Adrenal gland (tissue), 12 donors: Measurements from ENCODE around the gene CCKAR. TPM values are rescaled to one million over a fixed set of nuclear protein-coding genes. Genes with fewer than 3 reads are reported as not detected.

ENCODE experiments used
- DNase-seq, 7 donors: peaks; one replicate each; pipeline ENCODE4 v3.0.0-alpha.2; 2019 to 2020
- H3K27ac ChIP-seq, 5 donors: fragments of 200-600 bp; sonication (generic) in 4 of 5; 1 replicate in 3 of 5; 2 replicates in 2 of 5; pipeline versions ENCODE4 v1.5.1 to v1.8.0; 2016 to 2020; ENCODE audit warnings: mild to moderate bottlenecking in 1 of 5
- H3K27me3 ChIP-seq: fragments of 200-600 bp; 2 replicates; pipeline ENCODE4 v1.8.0; 2021
- H3K36me3 ChIP-seq, 2 donors: fragments of 200-600 bp; replicated peaks in 1 of 2; 1 replicate in 1 of 2; 2 replicates in 1 of 2; pipeline versions ENCODE4 v1.5.1 to v1.8.0; 2018 to 2022
- H3K4me1 ChIP-seq, 2 donors: fragments of 200-600 bp; replicated peaks in 1 of 2; 1 replicate in 1 of 2; 2 replicates in 1 of 2; pipeline versions ENCODE4 v1.5.1 to v1.8.0; 2018 to 2021
- H3K4me3 ChIP-seq, 4 donors: fragments of 200-600 bp; sonication (generic) in 3 of 4; one replicate each; pipeline ENCODE4 v1.5.1; 2016 to 2018
- H3K9me3 ChIP-seq, 3 donors: fragments of 200-600 bp; sonication (generic) in 1 of 3; replicated peaks in 1 of 3; 1 replicate in 2 of 3; 2 replicates in 1 of 3; pipeline versions ENCODE4 v1.5.1 to v1.8.0; 2016 to 2021
- POLR2A ChIP-seq, 2 donors: fragments of 450-650 bp; IDR thresholded peaks; one replicate each; pipeline ENCODE4 v1.6.1; 2017; ENCODE audit warnings: antibody characterized with exemption in 2 of 2, mild to moderate bottlenecking in 2 of 2, moderate library complexity in 1 of 2
- WGBS, 4 donors: extraction: QIAGEN DNeasy Blood & Tissue Kit in 2 of 4; methylation state at CpG; one replicate each; pipeline versions ENCODE4 v1.1.5 to v1.1.7; 2013 to 2017; 5-methylcytosine and 5-hydroxymethylcytosine counted together
- intact Hi-C, 2 donors: fragments of 100-400 bp; cut with DNase I; formaldehyde crosslinking; loops; one replicate each; pipeline versions ENCODE4 v1.14.1 to v1.15.0; 2022 to 2023
- polyA plus RNA-seq, 3 donors: library from polyadenylated mRNA; stranded (reverse); fragments of 200-250 nt in 2 of 3; fragments of 350-450 nt in 1 of 3; fragmentation: Illumina TruSeq in 1 of 3; extraction: RNeasy Lipid Tissue Mini Kit (QIAGEN cat#74804) in 1 of 3; gene quantifications; one replicate each; pipeline ENCODE4 v1.2.3, GENCODE V29; 2013 to 2014
- total RNA-seq, 9 donors: library from RNA; depleted of rRNA in 4 of 9; stranded (reverse); fragments of >200 nt in 4 of 9; fragments of 120-200 nt in 1 of 9; fragmentation: NEBNext Ultra II Directional in 1 of 9; extraction: Animal tissue kit (Norgen Biotek cat#: 25700) in 1 of 9; gene quantifications; one replicate each; pipeline versions ENCODE4 v1.1.0 to v1.2.4, GENCODE V29; 2013 to 2023
- TF ChIP-seq, protein P1 (sequence below), 6 experiments: fragments of 450-650 bp in 4 of 6; fragments of 200-600 bp in 2 of 6; sonication (generic) in 1 of 6; IDR thresholded peaks; 1 replicate in 5 of 6; 2 replicates in 1 of 6; pipeline versions ENCODE4 v1.5.1 to v1.8.0; 2016 to 2021; ENCODE audit warnings: antibody characterized with exemption in 6 of 6, mild to moderate bottlenecking in 2 of 6, moderate library complexity in 1 of 6
- donor health status: healthy with polysubstance abuse.
- donor health status: Bipolar disorder and iron deficiency.
- donor health status: DM: yes; HTN: yes; CAD: no.
- donor health status: DM: no; HTN: no; CAD: no.
- donor health status: DM: no; HTN: no; CAD: no.
- donor health status: DM: yes; HTN: yes; CAD: no.

CCKAR gene
- total and polyA plus RNA-seq, 12 donors = 0.11 to 0.61 TPM; not detected in 10

DNA sequence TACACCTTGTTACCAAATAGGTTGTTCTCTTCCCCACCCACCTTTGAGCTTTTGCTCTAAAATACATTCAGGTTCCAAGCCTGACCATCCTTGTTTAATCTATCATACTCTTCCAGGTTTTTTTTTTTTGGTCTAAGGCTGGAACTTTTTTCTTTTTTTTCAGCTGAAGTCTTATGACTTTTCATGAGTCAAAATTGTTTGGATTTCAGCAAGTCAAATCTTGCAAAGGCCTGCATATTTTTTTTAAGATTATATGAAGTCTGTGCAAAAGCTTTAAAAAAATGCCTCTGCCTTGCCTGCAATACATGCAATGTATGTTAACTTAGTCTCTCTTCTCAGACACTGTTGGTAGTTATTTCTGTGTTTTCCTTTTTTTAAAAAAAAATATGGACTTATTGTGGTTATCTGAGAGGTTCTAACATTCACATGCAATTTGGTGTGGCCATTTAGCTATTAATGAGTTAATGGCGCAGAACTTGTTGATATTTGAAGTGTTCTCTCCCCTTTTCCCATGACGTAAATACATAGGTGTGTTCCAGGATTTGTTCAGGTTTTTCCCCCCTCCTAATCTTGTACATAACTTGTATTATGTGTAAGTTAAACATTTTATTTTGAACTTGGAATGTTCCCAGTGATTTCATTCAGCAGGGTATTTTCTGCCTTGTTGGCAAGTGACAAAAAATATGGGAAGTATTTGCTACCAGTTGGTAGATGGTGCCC is 58.7 kb downstream of the CCKAR start:
- TF ChIP-seq POLR2A (IDR thresholded peaks at IDR 0.05) = no peak
- TF ChIP-seq, protein P1, sequence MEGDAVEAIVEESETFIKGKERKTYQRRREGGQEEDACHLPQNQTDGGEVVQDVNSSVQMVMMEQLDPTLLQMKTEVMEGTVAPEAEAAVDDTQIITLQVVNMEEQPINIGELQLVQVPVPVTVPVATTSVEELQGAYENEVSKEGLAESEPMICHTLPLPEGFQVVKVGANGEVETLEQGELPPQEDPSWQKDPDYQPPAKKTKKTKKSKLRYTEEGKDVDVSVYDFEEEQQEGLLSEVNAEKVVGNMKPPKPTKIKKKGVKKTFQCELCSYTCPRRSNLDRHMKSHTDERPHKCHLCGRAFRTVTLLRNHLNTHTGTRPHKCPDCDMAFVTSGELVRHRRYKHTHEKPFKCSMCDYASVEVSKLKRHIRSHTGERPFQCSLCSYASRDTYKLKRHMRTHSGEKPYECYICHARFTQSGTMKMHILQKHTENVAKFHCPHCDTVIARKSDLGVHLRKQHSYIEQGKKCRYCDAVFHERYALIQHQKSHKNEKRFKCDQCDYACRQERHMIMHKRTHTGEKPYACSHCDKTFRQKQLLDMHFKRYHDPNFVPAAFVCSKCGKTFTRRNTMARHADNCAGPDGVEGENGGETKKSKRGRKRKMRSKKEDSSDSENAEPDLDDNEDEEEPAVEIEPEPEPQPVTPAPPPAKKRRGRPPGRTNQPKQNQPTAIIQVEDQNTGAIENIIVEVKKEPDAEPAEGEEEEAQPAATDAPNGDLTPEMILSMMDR (IDR thresholded peaks at IDR 0.05) = no peak
- intact Hi-C loops = no loop called here
- no peak overlapping the region for H3K27ac ChIP-seq
- H3K36me3 ChIP-seq = peaks cover 0 to 26% of the 10 kb centered on the region in 2 donors
- 72 to 97% (median 85%) methylated on average over 2 of the region's 2 CpGs for WGBS, 4 donors
- no peaks in the 10 kb centered on the region for H3K27me3 ChIP-seq
- no peaks in the 10 kb centered on the region for H3K9me3 ChIP-seq
- no peak for DNase-seq
- no peaks in the 10 kb centered on the region for H3K4me1 ChIP-seq
- no peak overlapping the region for H3K4me3 ChIP-seq

Other genes with a start within 250 kb of the CCKAR start
- 10 to 100 TPM; 23.4 to 76.1 (median 54.6) TPM for gene RBPJ, start 169.5 kb downstream of the CCKAR start, total RNA-seq
- gene RBPJ, start 169.5 kb downstream of the CCKAR start, polyA plus RNA-seq = 10 to 100 TPM; 30.0 to 49.0 (median 43.9) TPM
- gene TBC1D19, start 93.6 kb upstream of the CCKAR start, total RNA-seq = 10 to 100 TPM in 8 of 9 donors, 1 to 10 TPM in 1; 8.4 to 37.0 (median 15.1) TPM
- 10 to 100 TPM in 1 of 3 donors, 1 to 10 TPM in 2; 3.5 to 20.9 (median 4.4) TPM for gene TBC1D19, start 93.6 kb upstream of the CCKAR start, polyA plus RNA-seq